H9 (cell line): ENCODE results near the gene SORCS2. TPM values are rescaled to one million over a fixed set of nuclear protein-coding genes. Genes with fewer than 3 reads are reported as not detected.

Source experiments
- DNase-seq: peaks from one replicate; pipeline ENCODE4 v3.0.0-alpha.2; 2017
- H2AFZ ChIP-seq: one replicate; pipeline ENCODE4 v1.6.1; 2013; ENCODE audit warnings: mild to moderate bottlenecking, low read length, control low read depth, moderate library complexity
- H2AK5ac ChIP-seq: 2 replicates; pipeline ENCODE4 v1.6.1; 2013; ENCODE audit warnings: low read length, control low read depth, mixed read lengths; ENCODE audit not compliant: insufficient read length
- H2BK120ac ChIP-seq: one replicate; pipeline ENCODE4 v1.6.1; 2013; ENCODE audit warnings: low read depth, mild to moderate bottlenecking, low read length, control low read depth, inconsistent platforms; ENCODE audit not compliant: poor library complexity, severe bottlenecking
- H2BK12ac ChIP-seq: 2 replicates; pipeline ENCODE4 v1.6.1; 2013; ENCODE audit warnings: low read length, control low read depth, mixed read lengths, low read depth; ENCODE audit not compliant: insufficient read length
- H2BK15ac ChIP-seq: 2 replicates; pipeline ENCODE4 v1.6.1; 2013; ENCODE audit warnings: low read depth, low read length, control low read depth
- H2BK20ac ChIP-seq: one replicate; pipeline ENCODE4 v1.6.1; 2013; ENCODE audit warnings: low read depth, mild to moderate bottlenecking, low read length, control low read depth, inconsistent platforms; ENCODE audit not compliant: poor library complexity, severe bottlenecking
- H2BK5ac ChIP-seq: 2 replicates; pipeline ENCODE4 v1.6.1; 2013; ENCODE audit warnings: low read length, control low read depth, mixed read lengths; ENCODE audit not compliant: insufficient read length
- H3K14ac ChIP-seq: 2 replicates; pipeline ENCODE4 v1.6.1; 2013; ENCODE audit warnings: low read length, control low read depth; ENCODE audit not compliant: insufficient read depth
- H3K18ac ChIP-seq: 2 replicates; pipeline ENCODE4 v1.6.1; 2013; ENCODE audit warnings: low read depth, mild to moderate bottlenecking, mixed read lengths, low read length, control low read depth; ENCODE audit not compliant: insufficient read length
- H3K23ac ChIP-seq: 2 replicates; pipeline ENCODE4 v1.6.1; 2013; ENCODE audit warnings: low read length, control low read depth, mixed read lengths, low read depth; ENCODE audit not compliant: insufficient read length
- H3K23me2 ChIP-seq: 2 replicates; pipeline ENCODE4 v1.6.1; 2013; ENCODE audit warnings: low read depth, mild to moderate bottlenecking, mixed read lengths, low read length, control low read depth; ENCODE audit not compliant: insufficient read length, poor library complexity, severe bottlenecking
- H3K27ac ChIP-seq: 2 replicates; pipeline ENCODE4 v1.5.1; 2013; ENCODE audit warnings: low read length, control low read depth, mixed read lengths, low read depth; ENCODE audit not compliant: insufficient read length
- H3K27me3 ChIP-seq: 2 replicates; pipeline ENCODE4 v1.6.1; 2013; ENCODE audit warnings: low read length, control low read depth, inconsistent platforms; ENCODE audit not compliant: insufficient read depth
- H3K4ac ChIP-seq: 2 replicates; pipeline ENCODE4 v1.6.1; 2013; ENCODE audit warnings: low read depth, mild to moderate bottlenecking, control low read depth, inconsistent platforms, low read length, moderate library complexity
- H3K4me1 ChIP-seq: 2 replicates; pipeline ENCODE4 v1.6.1; 2013; ENCODE audit warnings: low read length, control low read depth, inconsistent platforms; ENCODE audit not compliant: insufficient read depth
- H3K4me2 ChIP-seq: 2 replicates; pipeline ENCODE4 v1.6.1; 2013; ENCODE audit warnings: low read length, control low read depth, mixed read lengths; ENCODE audit not compliant: insufficient read length, insufficient read depth
- H3K56ac ChIP-seq: 2 replicates; pipeline ENCODE4 v1.6.1; 2013; ENCODE audit warnings: low read depth, mild to moderate bottlenecking, mixed read lengths, low read length, control low read depth; ENCODE audit not compliant: insufficient read length
- H3K79me1 ChIP-seq: 2 replicates; pipeline ENCODE4 v1.6.1; 2013; ENCODE audit warnings: low read depth, mild to moderate bottlenecking, moderate library complexity, low read length, control low read depth, inconsistent platforms; ENCODE audit not compliant: insufficient read depth, poor library complexity, severe bottlenecking
- H3K79me2 ChIP-seq: 2 replicates; pipeline ENCODE4 v1.6.1; 2013; ENCODE audit warnings: low read length, control low read depth, inconsistent platforms; ENCODE audit not compliant: insufficient read depth
- H3K9ac ChIP-seq: 2 replicates; pipeline ENCODE4 v1.6.1; 2013; ENCODE audit warnings: low read length, control low read depth, mixed read lengths; ENCODE audit not compliant: insufficient read length; ENCODE audit errors: extremely low read depth
- H3K9me3 ChIP-seq: one replicate; pipeline ENCODE4 v1.6.1; 2013; ENCODE audit warnings: low read depth, low read length, inconsistent platforms; ENCODE audit not compliant: control insufficient read depth
- H3T11ph ChIP-seq: one replicate; pipeline ENCODE4 v1.6.1; 2013; ENCODE audit warnings: mild to moderate bottlenecking, low read length, control low read depth, inconsistent platforms
- H4K20me1 ChIP-seq: one replicate; pipeline ENCODE4 v1.6.1; 2013; ENCODE audit not compliant: control insufficient read depth, insufficient read length, insufficient read depth
- H4K5ac ChIP-seq: 2 replicates; pipeline ENCODE4 v1.6.1; 2013; ENCODE audit warnings: low read depth, mild to moderate bottlenecking, mixed read lengths, low read length, control low read depth; ENCODE audit not compliant: insufficient read length
- H4K8ac ChIP-seq: replicated peaks from 2 replicates; pipeline ENCODE4 v1.6.1; 2013; ENCODE audit warnings: low read length, control low read depth, mixed read lengths, low read depth; ENCODE audit not compliant: insufficient read length
- H4K91ac ChIP-seq: 2 replicates; pipeline ENCODE4 v1.6.1; 2013; ENCODE audit warnings: low read depth, mild to moderate bottlenecking, moderate library complexity, mixed read lengths, low read length, control low read depth; ENCODE audit not compliant: insufficient read length
- H3K27ac Mint-ChIP-seq, 3 experiments: 2 replicates in 2 of 3; 3 replicates in 1 of 3; pipeline ENCODE4 v1.8.0; 2020 to 2021; ENCODE audit warnings: mixed read lengths in 3 of 3, mild to moderate bottlenecking in 1 of 3, moderate library complexity in 1 of 3
- H3K27me3 Mint-ChIP-seq: 2 replicates; pipeline ENCODE4 v1.8.0; 2021; ENCODE audit warnings: low read depth, mild to moderate bottlenecking, moderate library complexity, mixed read lengths
- H3K36me3 Mint-ChIP-seq, 3 experiments: 2 replicates in 2 of 3; 3 replicates in 1 of 3; pipeline ENCODE4 v1.8.0; 2020 to 2021; ENCODE audit warnings: low read depth in 3 of 3, mixed read lengths in 3 of 3; ENCODE audit not compliant: insufficient read depth in 1 of 3
- H3K4me1 Mint-ChIP-seq, 2 experiments: 2 replicates each; pipeline ENCODE4 v1.8.0; 2020; ENCODE audit warnings: mixed read lengths in 2 of 2
- H3K4me3 Mint-ChIP-seq, 2 experiments: 2 replicates in 1 of 2; 3 replicates in 1 of 2; pipeline ENCODE4 v1.8.0; 2020 to 2021; ENCODE audit warnings: mild to moderate bottlenecking in 2 of 2, mixed read lengths in 2 of 2, moderate library complexity in 1 of 2
- H3K9me3 Mint-ChIP-seq, 2 experiments: 2 replicates in 1 of 2; 3 replicates in 1 of 2; pipeline ENCODE4 v1.8.0; 2020; ENCODE audit warnings: mild to moderate bottlenecking in 2 of 2, mixed read lengths in 2 of 2, moderate library complexity in 1 of 2
- CTCF ChIP-seq: fragments of 200-600 bp; sonication (generic); conservative IDR thresholded peaks from 3 replicates; pipeline ENCODE4 v1.8.0; 2021; ENCODE audit warnings: antibody characterized with exemption, mild to moderate bottlenecking
- WGBS: extraction: QIAGEN DNeasy Blood & Tissue Kit; methylation state at CpG from one replicate; pipeline ENCODE4 v1.1.7; 2013; ENCODE audit warnings: missing lambda C conversion rate, low lambda C conversion rate, mixed read lengths; ENCODE audit not compliant: insufficient read length; ENCODE audit errors: extremely low coverage; 5-methylcytosine and 5-hydroxymethylcytosine counted together
- total RNA-seq: library from RNA; stranded (reverse); gene quantifications from 2 replicates; pipeline ENCODE4 v1.2.1, GENCODE V29; 2021

SORCS2 gene
- total RNA-seq, 1 experiment from 2014 or later, result 0.57 TPM

GRCh38 chr4:7224878-7225533 is 32.7 kb downstream of the SORCS2 start:
- Histone ChIP-seq H3K9me3 (no peaks in the 10 kb centered on the region), H2BK15ac (no peak overlapping the region), H3K56ac (no peak overlapping the region), H4K8ac (no peak overlapping the region), H3T11ph (no peak overlapping the region), H3K79me2 (no peaks in the 10 kb centered on the region), H3K18ac (no peak overlapping the region), H2AFZ (no peak overlapping the region), H4K91ac (no peak overlapping the region), H3K23ac (no peak overlapping the region), H4K20me1 (no peaks in the 10 kb centered on the region), H3K4me2 (no peak overlapping the region), H3K27ac (no peak overlapping the region), H3K23me2 (no peaks in the 10 kb centered on the region), H2BK12ac (no peak overlapping the region), H2BK5ac (no peak overlapping the region), H3K79me1 (no peaks in the 10 kb centered on the region), H3K14ac (no peak overlapping the region), H3K27me3 (no peaks in the 10 kb centered on the region), H2BK20ac (no peak overlapping the region), H3K4ac (no peak overlapping the region), H4K5ac (no peak overlapping the region), H3K4me1 (no peaks in the 10 kb centered on the region), H3K9ac (no peak overlapping the region), H2BK120ac (no peak overlapping the region), H2AK5ac (no peak overlapping the region)
- WGBS, result no CpG with 5 or more reads among the region's 11 CpGs
- Mint-ChIP-seq H3K27ac (peak overlapping the region in 1 of 3 experiments; percentile 67; a peak in 1 of 7 replicates), H3K4me1 (no peaks in the 10 kb centered on the region), H3K27me3 (no peaks in the 10 kb centered on the region; the same call in 1 of the 2 replicates), H3K4me3 (no peak overlapping the region), H3K9me3 (no peaks in the 10 kb centered on the region), H3K36me3 (no peaks in the 10 kb centered on the region; a peak in 1 of 7 replicates)
- no peak for TF ChIP-seq CTCF
- DNase-seq, result no peak
